GM23338 (cell line): Measurements from ENCODE around the gene PARD3. TPM values are rescaled to one million over a fixed set of nuclear protein-coding genes. Genes with fewer than 3 reads are reported as not detected.

Source experiments
- ATAC-seq: fragments of 200-7000 bp; cut with Tn5 transposase; 3 replicates; pipeline ENCODE4 v1.9.1; 2020
- DNase-seq: peaks from one replicate; pipeline ENCODE4 v3.0.0-alpha.2; 2015; ENCODE audit warnings: low spot score
- H2AFZ ChIP-seq: fragments of 200-600 bp; sonication (generic); 2 replicates; pipeline ENCODE4 v1.8.0; 2016; ENCODE audit warnings: antibody characterized with exemption, mild to moderate bottlenecking, moderate library complexity
- H3F3A ChIP-seq: fragments of 200-600 bp; sonication (generic); replicated peaks from 2 replicates; pipeline ENCODE4 v1.8.0; 2017; ENCODE audit warnings: antibody characterized with exemption, mixed run types, low read depth
- H3K27ac ChIP-seq: fragments of 200-600 bp; sonication (generic); 2 replicates; pipeline ENCODE4 v1.6.1; 2016; ENCODE audit warnings: low read depth
- H3K27me3 ChIP-seq: fragments of 200-600 bp; sonication (generic); 2 replicates; pipeline ENCODE4 v1.8.0; 2016; ENCODE audit warnings: mild to moderate bottlenecking, mixed run types, moderate library complexity; ENCODE audit not compliant: insufficient read depth
- H3K36me3 ChIP-seq: fragments of 200-600 bp; sonication (generic); 2 replicates; pipeline ENCODE4 v1.8.0; 2016; ENCODE audit warnings: mild to moderate bottlenecking; ENCODE audit not compliant: insufficient read depth
- H3K4me1 ChIP-seq: fragments of 200-600 bp; sonication (generic); 2 replicates; pipeline ENCODE4 v1.8.0; 2016; ENCODE audit warnings: mild to moderate bottlenecking, moderate library complexity; ENCODE audit not compliant: insufficient read depth
- H3K4me2 ChIP-seq: fragments of 200-600 bp; sonication (generic); 2 replicates; pipeline ENCODE4 v1.7.1; 2017; ENCODE audit warnings: mixed run types
- H3K4me3 ChIP-seq: fragments of 200-600 bp; sonication (generic); 2 replicates; pipeline ENCODE4 v1.6.1; 2016; ENCODE audit warnings: mixed run types
- H3K79me2 ChIP-seq: fragments of 200-600 bp; sonication (generic); replicated peaks from 2 replicates; pipeline ENCODE4 v1.8.0; 2017; ENCODE audit warnings: mild to moderate bottlenecking; ENCODE audit not compliant: insufficient read depth
- H3K9me2 ChIP-seq: fragments of 200-600 bp; sonication (generic); 2 replicates; pipeline ENCODE4 v1.8.0; 2017; ENCODE audit not compliant: insufficient read depth
- H4K20me1 ChIP-seq: fragments of 200-600 bp; sonication (generic); replicated peaks from 2 replicates; pipeline ENCODE4 v1.8.0; 2017; ENCODE audit warnings: mild to moderate bottlenecking; ENCODE audit not compliant: insufficient read depth
- H3K27ac Mint-ChIP-seq: 2 replicates; pipeline ENCODE4 v1.8.0; 2020; ENCODE audit warnings: inconsistent platforms, mild to moderate bottlenecking, moderate library complexity, mixed read lengths
- H3K27me3 Mint-ChIP-seq: 3 replicates; pipeline ENCODE4 v1.8.0; 2022; ENCODE audit warnings: low read depth, mild to moderate bottlenecking, moderate library complexity, mixed read lengths, inconsistent platforms; ENCODE audit not compliant: insufficient read depth, poor library complexity
- H3K36me3 Mint-ChIP-seq: 3 replicates; pipeline ENCODE4 v1.8.0; 2021; ENCODE audit warnings: low read depth, mild to moderate bottlenecking, inconsistent platforms, moderate library complexity, mixed read lengths
- H3K4me1 Mint-ChIP-seq: 3 replicates; pipeline ENCODE4 v1.8.0; 2020; ENCODE audit warnings: mild to moderate bottlenecking, inconsistent platforms, mixed read lengths
- H3K4me3 Mint-ChIP-seq: 3 replicates; pipeline ENCODE4 v1.8.0; 2021; ENCODE audit warnings: moderate library complexity, mild to moderate bottlenecking, inconsistent platforms, mixed read lengths
- H3K9me3 Mint-ChIP-seq: 3 replicates; pipeline ENCODE4 v1.8.0; 2020; ENCODE audit warnings: moderate library complexity, mild to moderate bottlenecking, inconsistent platforms, mixed read lengths
- CTCF ChIP-seq, 2 experiments: fragments of 200-600 bp in 1 of 2; sonication (generic) in 1 of 2; conservative IDR thresholded peaks; 2 replicates each; pipeline versions ENCODE4 v1.5.1 to v1.6.1; 2016 to 2017; ENCODE audit warnings: antibody characterized with exemption in 2 of 2, low read depth in 2 of 2, mild to moderate bottlenecking in 2 of 2, moderate library complexity in 1 of 2
- ETS1 ChIP-seq: IDR thresholded peaks from 2 replicates; pipeline ENCODE4 v1.6.1; 2016; ENCODE audit warnings: antibody characterized with exemption
- EZH2 ChIP-seq: fragments of 200-600 bp; sonication (generic); IDR thresholded peaks from one replicate; pipeline ENCODE4 v1.8.0; 2017; ENCODE audit warnings: antibody characterized with exemption, mild to moderate bottlenecking, low read depth; ENCODE audit not compliant: unreplicated experiment
- EZH2phosphoT487 ChIP-seq: fragments of 200-600 bp; sonication (generic); IDR thresholded peaks from one replicate; pipeline ENCODE4 v1.8.1; 2018; ENCODE audit warnings: antibody characterized with exemption; ENCODE audit not compliant: unreplicated experiment
- JUNB ChIP-seq: IDR thresholded peaks from one replicate; pipeline ENCODE4 v1.6.1; 2016; ENCODE audit warnings: antibody characterized with exemption; ENCODE audit not compliant: unreplicated experiment
- REST ChIP-seq: IDR thresholded peaks from one replicate; pipeline ENCODE4 v1.6.1; 2018; ENCODE audit warnings: antibody characterized with exemption; ENCODE audit not compliant: unreplicated experiment
- ZNF331 ChIP-seq: fragments of 250-450 bp; sonication (Bioruptor Pico); IDR thresholded peaks from 2 replicates; pipeline ENCODE4 v1.5.0; 2020; ENCODE audit warnings: low read depth, mild to moderate bottlenecking, moderate library complexity
- ZNF462 ChIP-seq: fragments of 250-450 bp; sonication (Bioruptor Pico); IDR thresholded peaks from 2 replicates; pipeline ENCODE4 v1.5.0; 2020; ENCODE audit warnings: mild to moderate bottlenecking, moderate library complexity
- polyA plus RNA-seq: library from polyadenylated mRNA; unstranded; fragments of >200 nt; fragmentation: Nextera tagmentation; extraction: Ambion mirVana; gene quantifications from 2 replicates; pipeline ENCODE4 v1.2.1, GENCODE V29; 2016
- total RNA-seq: library from RNA; depleted of rRNA; stranded (reverse); fragments of >200 nt; shearing (Covaris generic); gene quantifications from 2 replicates; pipeline ENCODE4 v1.2.3, GENCODE V29; 2014

Gene PARD3
- total and polyA plus RNA-seq, 2 experiments from 2014 or later, result 30.2 to 51.4 TPM

GRCh38 chr10:34825414-34825813 lies 10.3 kb upstream of the PARD3 start (continued):
- TF ChIP-seq ZNF331 (CRISPR knock-in tag) (no peak), ETS1 (no peak), JUNB (no peak), REST (no peak), EZH2phosphoT487 (no peak), CTCF (conservative IDR thresholded peaks at IDR 0.05; ENCODE audit: low read depth in 2 of 2) (no peak), EZH2 (no peak)

GRCh38 chr10:34824870-34825269 lies 9.8 kb upstream of the PARD3 start:
- peak; percentile 38 for DNase-seq
- no peak overlapping the region for H3K27ac ChIP-seq
- TF ChIP-seq ZNF462 (CRISPR knock-in tag) (no peak), CTCF (conservative IDR thresholded peaks at IDR 0.05; ENCODE audit: low read depth in 2 of 2) (peak; percentile 15 to 64; a peak in 2 of 4 replicates)
- no peaks in the 10 kb centered on the region for H3K79me2 ChIP-seq
- no peaks in the 10 kb centered on the region for H3F3A ChIP-seq
- Mint-ChIP-seq H3K4me1 (peaks cover 13% of the 10 kb centered on the region; the same call in 2 of the 3 replicates), H3K27me3 (peaks cover 11% of the 10 kb centered on the region), H3K4me3 (no peak overlapping the region), H3K9me3 (no peaks in the 10 kb centered on the region), H3K27ac (no peak overlapping the region), H3K36me3 (no peaks in the 10 kb centered on the region)
- H3K36me3 ChIP-seq, result no peaks in the 10 kb centered on the region; the same call in 1 of the 2 replicates
- H3K9me2 ChIP-seq, result no peaks in the 10 kb centered on the region
- no peak overlapping the region for H3K4me3 ChIP-seq
- H3K4me2 ChIP-seq, result no peak overlapping the region
- no peaks in the 10 kb centered on the region for H3K4me1 ChIP-seq
- H3K27me3 ChIP-seq, result no peaks in the 10 kb centered on the region
- ATAC-seq, result peak; percentile 94
- peak overlapping the region; percentile 78; the same call in 1 of the 2 replicates for H2AFZ ChIP-seq
- H4K20me1 ChIP-seq, result no peaks in the 10 kb centered on the region
